ENCODE measurements around the gene ATP2B2.

DNA sequence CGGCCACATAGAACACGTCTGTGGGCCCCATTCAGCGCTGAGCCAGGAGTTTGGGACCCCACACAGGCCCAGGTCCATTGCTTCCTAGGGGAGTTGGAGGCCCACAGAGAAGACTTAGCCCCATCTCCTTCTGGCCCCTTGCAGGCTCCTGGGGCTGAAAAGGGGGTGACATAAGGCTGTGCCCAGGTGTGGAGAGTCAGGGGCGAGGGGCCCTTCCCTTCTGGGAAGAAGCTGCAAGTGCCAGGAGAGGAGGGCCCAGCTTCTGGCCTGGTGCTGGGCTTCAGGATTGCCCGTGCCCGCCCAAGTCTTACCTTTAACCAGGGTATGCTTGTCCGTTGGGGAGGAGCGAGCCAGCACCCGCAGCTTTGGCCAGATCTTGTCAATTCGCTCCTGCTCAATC lies 155.6 kb downstream of the ATP2B2 start:
- TF ChIP-seq, protein P1, sequence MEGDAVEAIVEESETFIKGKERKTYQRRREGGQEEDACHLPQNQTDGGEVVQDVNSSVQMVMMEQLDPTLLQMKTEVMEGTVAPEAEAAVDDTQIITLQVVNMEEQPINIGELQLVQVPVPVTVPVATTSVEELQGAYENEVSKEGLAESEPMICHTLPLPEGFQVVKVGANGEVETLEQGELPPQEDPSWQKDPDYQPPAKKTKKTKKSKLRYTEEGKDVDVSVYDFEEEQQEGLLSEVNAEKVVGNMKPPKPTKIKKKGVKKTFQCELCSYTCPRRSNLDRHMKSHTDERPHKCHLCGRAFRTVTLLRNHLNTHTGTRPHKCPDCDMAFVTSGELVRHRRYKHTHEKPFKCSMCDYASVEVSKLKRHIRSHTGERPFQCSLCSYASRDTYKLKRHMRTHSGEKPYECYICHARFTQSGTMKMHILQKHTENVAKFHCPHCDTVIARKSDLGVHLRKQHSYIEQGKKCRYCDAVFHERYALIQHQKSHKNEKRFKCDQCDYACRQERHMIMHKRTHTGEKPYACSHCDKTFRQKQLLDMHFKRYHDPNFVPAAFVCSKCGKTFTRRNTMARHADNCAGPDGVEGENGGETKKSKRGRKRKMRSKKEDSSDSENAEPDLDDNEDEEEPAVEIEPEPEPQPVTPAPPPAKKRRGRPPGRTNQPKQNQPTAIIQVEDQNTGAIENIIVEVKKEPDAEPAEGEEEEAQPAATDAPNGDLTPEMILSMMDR (conservative IDR thresholded peaks at IDR 0.05; ENCODE audit: low read length): no peak
- TF ChIP-seq EZH2phosphoT487 (IDR thresholded peaks at IDR 0.05; ENCODE audit: borderline replicate concordance): no peak

Measured in Loucy (cell line).